Stomach (tissue), 9 donors: ENCODE measurements around the gene AGAP1. TPM values are rescaled to one million over a fixed set of nuclear protein-coding genes. Genes with fewer than 3 reads are reported as not detected.

Source experiments
- DNase-seq, 2 donors: peaks; one replicate each; pipeline versions ENCODE4 v3.0.0 to v3.0.0-alpha.2; 2013 to 2019
- H3K27ac ChIP-seq, 5 donors: fragments of 200-600 bp in 4 of 5; sonication (generic) in 4 of 5; one replicate each; pipeline ENCODE4 v1.5.1; 2013 to 2019; ENCODE audit warnings: mild to moderate bottlenecking in 1 of 5, moderate library complexity in 1 of 5
- H3K27me3 ChIP-seq, 3 donors: fragments of 200-600 bp; sonication (generic); one replicate each; pipeline ENCODE4 v1.5.1; 2017 to 2019; ENCODE audit warnings: mixed run types in 1 of 3
- H3K36me3 ChIP-seq, 4 donors: fragments of 200-600 bp; sonication (generic); 1 replicate in 3 of 4; 2 replicates in 1 of 4; pipeline ENCODE4 v1.5.1; 2016 to 2019
- H3K4me1 ChIP-seq, 4 donors: fragments of 200-600 bp; sonication (generic); one replicate each; pipeline ENCODE4 v1.5.1; 2016 to 2019
- H3K4me3 ChIP-seq, 4 donors: fragments of 200-600 bp; sonication (generic) in 3 of 4; one replicate each; pipeline ENCODE4 v1.5.1; 2016 to 2019; ENCODE audit warnings: mild to moderate bottlenecking in 1 of 4
- H3K9me3 ChIP-seq, 4 donors: fragments of 200-600 bp; sonication (generic); one replicate each; pipeline ENCODE4 v1.5.1; 2016 to 2019
- CTCF ChIP-seq, 7 experiments: fragments of 450-650 bp in 4 of 7; fragments of 200-600 bp in 3 of 7; sonication (generic) in 3 of 7; IDR thresholded peaks; one replicate each; pipeline ENCODE4 v1.5.1; 2016 to 2019; ENCODE audit warnings: antibody characterized with exemption in 7 of 7, control low read depth in 2 of 7, mild to moderate bottlenecking in 1 of 7
- EP300 ChIP-seq: sonication (generic); formaldehyde crosslinking; IDR thresholded peaks from one replicate; pipeline ENCODE4 v1.6.1; 2017; ENCODE audit warnings: antibody characterized with exemption
- POLR2A ChIP-seq, 4 donors: fragments of 450-650 bp; IDR thresholded peaks; one replicate each; pipeline ENCODE4 v1.6.1; 2016; ENCODE audit warnings: antibody characterized with exemption in 4 of 4, control low read depth in 2 of 4, mild to moderate bottlenecking in 1 of 4, moderate library complexity in 1 of 4
- POLR2AphosphoS5 ChIP-seq, 3 donors: sonication (generic); formaldehyde crosslinking; IDR thresholded peaks; one replicate each; pipeline ENCODE4 v1.6.1; 2016; ENCODE audit warnings: antibody characterized with exemption in 3 of 3
- WGBS, 5 donors: extraction: QIAGEN DNeasy Blood & Tissue Kit in 3 of 5; methylation state at CpG; one replicate each; pipeline versions ENCODE4 v1.1.5 to v1.1.7; 2013 to 2018; 5-methylcytosine and 5-hydroxymethylcytosine counted together
- intact Hi-C: fragments of 100-400 bp; cut with DNase I; formaldehyde crosslinking; loops from one replicate; pipeline ENCODE4 v1.15.1; 2023; ENCODE audit warnings: low total_unique reads
- polyA plus RNA-seq, 3 donors: library from polyadenylated mRNA; stranded (reverse); fragments of 200-250 nt; gene quantifications; one replicate each; pipeline ENCODE4 v1.2.3, GENCODE V29; 2013
- total RNA-seq, 5 donors: library from RNA; depleted of rRNA; stranded (reverse); fragments of >200 nt; gene quantifications; one replicate each; pipeline versions ENCODE4 v1.1.0 to v1.2.3, GENCODE V29; 2014 to 2016
- donor health status: healthy with polysubstance abuse.
- donor health status: Bipolar disorder and iron deficiency.
- donor health status: healthy.

Gene AGAP1
- total and polyA plus RNA-seq, 8 donors = 4.2 to 139 (median 35.0) TPM

DNA sequence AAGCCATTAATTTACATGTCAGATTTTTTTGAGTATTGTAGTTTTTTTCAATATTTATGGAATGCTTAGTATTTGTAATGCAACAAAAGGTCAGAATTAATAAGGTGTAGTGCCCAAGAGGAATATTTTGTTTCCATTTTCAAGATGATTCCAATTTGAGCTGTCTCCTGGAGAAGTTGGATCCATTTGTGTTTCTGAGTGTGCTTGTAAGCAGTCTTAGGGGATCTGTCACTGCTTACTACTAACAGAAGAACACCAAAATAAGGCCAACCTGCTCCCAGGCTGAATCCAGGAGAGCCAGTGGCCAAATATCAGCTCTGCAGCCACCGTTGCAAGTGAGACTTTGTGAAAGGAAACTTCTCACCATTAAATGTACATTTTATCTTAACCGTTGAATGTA, 129.9 kb downstream of the AGAP1 start:
- TF ChIP-seq EP300 (no peak), CTCF (IDR thresholded peaks at IDR 0.05) (no peak), POLR2AphosphoS5 (IDR thresholded peaks at IDR 0.05) (no peak), POLR2A (IDR thresholded peaks at IDR 0.05) (no peak)
- WGBS, 5 donors = 89 to 94% (median 93%) methylated on average over 2 of the region's 2 CpGs
- Histone ChIP-seq H3K9me3 (no peaks in the 10 kb centered on the region), H3K4me1 (peaks cover 0 to 3% (median 0%) of the 10 kb centered on the region in 4 donors), H3K4me3 (no peak overlapping the region), H3K27ac (no peak overlapping the region), H3K27me3 (no peaks in the 10 kb centered on the region), H3K36me3 (no peaks in the 10 kb centered on the region)
- intact Hi-C loops = no loop called here
- DNase-seq = no peak

GRCh38 chr2:235626658-235627057, 132.8 kb downstream of the AGAP1 start:
- no peaks in the 10 kb centered on the region for H3K36me3 ChIP-seq
- H3K27ac ChIP-seq = no peak overlapping the region
- DNase-seq = no peak
- TF ChIP-seq EP300 = no peak
- no peak for TF ChIP-seq CTCF (IDR thresholded peaks at IDR 0.05)
- no peak for TF ChIP-seq POLR2A (IDR thresholded peaks at IDR 0.05)
- TF ChIP-seq POLR2AphosphoS5 (IDR thresholded peaks at IDR 0.05) = no peak
- 96 to 98% (median 97%) methylated on average over 5 of the region's 5 CpGs for WGBS, 5 donors
- H3K9me3 ChIP-seq = no peaks in the 10 kb centered on the region
- intact Hi-C loops = no loop called here
- H3K27me3 ChIP-seq = no peaks in the 10 kb centered on the region
- no peak overlapping the region for H3K4me3 ChIP-seq
- peaks cover 0 to 3% (median 0%) of the 10 kb centered on the region in 4 donors for H3K4me1 ChIP-seq

DNA sequence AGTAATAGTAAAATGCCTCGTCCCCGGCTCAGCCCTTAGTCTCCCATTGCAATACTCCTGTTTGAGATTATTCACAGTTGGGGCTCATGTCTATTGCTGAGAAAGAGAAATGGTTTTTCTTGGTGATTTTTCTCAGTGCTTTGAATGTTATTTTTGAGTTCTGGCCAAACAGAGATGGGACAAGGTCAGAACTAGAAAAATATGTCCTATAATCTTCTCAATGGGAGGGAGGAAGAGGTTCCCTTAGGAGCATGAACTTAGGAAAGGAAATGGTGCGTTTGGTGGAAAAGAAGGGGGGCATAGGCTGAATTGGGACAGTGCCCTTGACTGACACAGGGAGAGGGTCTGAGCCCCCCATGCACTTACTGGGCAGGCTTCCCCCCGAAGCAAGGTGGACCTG, 133.8 kb downstream of the AGAP1 start:
- Histone ChIP-seq H3K27me3 (no peaks in the 10 kb centered on the region), H3K4me1 (peaks cover 0 to 3% (median 0%) of the 10 kb centered on the region in 4 donors), H3K27ac (no peak overlapping the region), H3K4me3 (no peak overlapping the region), H3K9me3 (no peaks in the 10 kb centered on the region), H3K36me3 (no peaks in the 10 kb centered on the region)
- TF ChIP-seq EP300 (no peak), CTCF (IDR thresholded peaks at IDR 0.05) (no peak), POLR2A (IDR thresholded peaks at IDR 0.05) (no peak), POLR2AphosphoS5 (IDR thresholded peaks at IDR 0.05) (no peak)
- intact Hi-C loops = no loop called here
- 77 to 87% (median 85%) methylated on average over 4 of the region's 4 CpGs for WGBS, 5 donors
- no peak for DNase-seq

GRCh38 chr2:235630718-235631296, 137.0 kb downstream of the AGAP1 start:
- H3K36me3 ChIP-seq = no peaks in the 10 kb centered on the region
- intact Hi-C loops = no loop called here
- 85 to 92% (median 90%) methylated on average over 21 of the region's 21 CpGs for WGBS, 5 donors
- DNase-seq = peak in 1 of 2 donors; percentile 69
- TF ChIP-seq CTCF (IDR thresholded peaks at IDR 0.05) (no peak), POLR2AphosphoS5 (IDR thresholded peaks at IDR 0.05) (no peak), POLR2A (IDR thresholded peaks at IDR 0.05) (no peak), EP300 (no peak)
- no peak overlapping the region for H3K27ac ChIP-seq
- no peaks in the 10 kb centered on the region for H3K4me1 ChIP-seq
- H3K27me3 ChIP-seq = no peaks in the 10 kb centered on the region
- H3K4me3 ChIP-seq = no peak overlapping the region
- no peaks in the 10 kb centered on the region for H3K9me3 ChIP-seq
